GM12878 (cell line): ENCODE data around the gene KIF6. TPM values are rescaled to one million over a fixed set of nuclear protein-coding genes. Genes with fewer than 3 reads are reported as not detected.

ENCODE experiments used
- ATAC-seq: fragments of 200-7000 bp; cut with Tn5 transposase; 3 replicates; pipeline ENCODE4 v1.9.1; 2020; ENCODE audit warnings: mild to moderate bottlenecking, moderate library complexity
- BruUV-seq: library from RNA; stranded (reverse); fragments of 400-500 nt; replicated peaks from 2 replicates; lab custom pipeline; 2021; lab: Mats Ljungman, UMichigan
- CTCF ChIA-PET: fragments of 300-600 bp; sonication (Branson Sonifier 250); formaldehyde crosslinking; extraction: SDS; loops from one replicate; lab custom pipeline; 2021; ENCODE audit warnings: inconsistent platforms; lab: Yijun Ruan, JAX
- POLR2A ChIA-PET: fragments of 350-600 bp; formaldehyde crosslinking; extraction: SDS; loops from one replicate; lab custom pipeline; 2021; ENCODE audit warnings: inconsistent platforms; lab: Charles Lee
- RAD21 ChIA-PET: fragments of 300-600 bp; sonication (Branson Sonifier 250); formaldehyde crosslinking; loops from one replicate; lab custom pipeline; 2023; ENCODE audit warnings: antibody characterized with exemption; ENCODE audit not compliant: unreplicated experiment; lab: Charles Lee
- SMC1A ChIA-PET: fragments of 300-600 bp; sonication (Branson Sonifier 250); formaldehyde crosslinking; loops from one replicate; lab custom pipeline; 2023; ENCODE audit not compliant: unreplicated experiment, uncharacterized antibody; lab: Charles Lee
- DNase-seq: peaks from one replicate; pipeline ENCODE4 v3.0.0-alpha.2; 2011; ENCODE audit warnings: low read depth, low spot score
- FAIRE-seq: peaks from 3 replicates; lab custom pipeline; 2011; peaks lifted over from hg19 to GRCh38; lab: Jason Lieb, UNC
- H2AFZ ChIP-seq: 2 replicates; pipeline ENCODE4 v1.6.0; 2011; ENCODE audit warnings: low read depth, low read length, control low read depth; ENCODE audit not compliant: control insufficient read depth
- H3K27ac ChIP-seq: 2 replicates; pipeline ENCODE4 v1.5.1; 2011; ENCODE audit warnings: control low read depth; ENCODE audit not compliant: control insufficient read depth, insufficient read depth
- H3K27me3 ChIP-seq, 2 experiments: replicated peaks in 1 of 2; 2 replicates each; pipeline versions ENCODE4 v1.6.0 to v1.6.1; 2011; ENCODE audit warnings: low read length in 1 of 2; ENCODE audit not compliant: control insufficient read depth in 2 of 2, insufficient read depth in 2 of 2
- H3K36me3 ChIP-seq, 2 experiments: 2 replicates each; pipeline ENCODE4 v1.5.1; 2011; ENCODE audit warnings: low read length in 1 of 2; ENCODE audit not compliant: control insufficient read depth in 2 of 2, insufficient read depth in 2 of 2
- H3K4me1 ChIP-seq: 2 replicates; pipeline ENCODE4 v1.6.1; 2011; ENCODE audit warnings: mild to moderate bottlenecking, low read length, moderate library complexity, mixed read lengths; ENCODE audit not compliant: control insufficient read depth, insufficient read depth
- H3K4me2 ChIP-seq: 2 replicates; pipeline ENCODE4 v1.6.0; 2011; ENCODE audit warnings: control low read depth; ENCODE audit not compliant: control insufficient read depth, insufficient read depth
- H3K4me3 ChIP-seq: fragments of 200-600 bp; sonication (generic); 2 replicates; pipeline ENCODE4 v1.5.1; 2016
- H3K79me2 ChIP-seq: 2 replicates; pipeline ENCODE4 v1.6.0; 2011; ENCODE audit warnings: low read length; ENCODE audit not compliant: control insufficient read depth, insufficient read depth
- H3K9ac ChIP-seq: 2 replicates; pipeline ENCODE4 v1.8.0; 2011; ENCODE audit warnings: low read length, control low read depth, mixed read lengths; ENCODE audit not compliant: control insufficient read depth, insufficient read depth
- H3K9me3 ChIP-seq: replicated peaks from 3 replicates; pipeline ENCODE4 v1.5.1; 2011; ENCODE audit warnings: mild to moderate bottlenecking, low read length; ENCODE audit not compliant: control insufficient read depth, insufficient read depth
- H4K20me1 ChIP-seq: 2 replicates; pipeline ENCODE4 v1.6.0; 2011; ENCODE audit not compliant: control insufficient read depth, insufficient read depth
- PRDM15 ChIP-seq: fragments of 450-650 bp; formaldehyde crosslinking; IDR thresholded peaks from 2 replicates; pipeline ENCODE4 v1.4.0; 2020; ENCODE audit warnings: mild to moderate bottlenecking, moderate library complexity
- SMAD1 ChIP-seq: fragments of 450-650 bp; IDR thresholded peaks from 2 replicates; pipeline ENCODE4 v1.6.1; 2018; ENCODE audit warnings: mild to moderate bottlenecking, low read depth; ENCODE audit not compliant: partially characterized antibody
- WGBS: methylation state at CpG from one replicate; pipeline ENCODE4 v1.1.6; 2016; ENCODE audit warnings: low lambda C conversion rate; ENCODE audit not compliant: insufficient replicate concordance, insufficient coverage; ENCODE audit errors: missing lambda C conversion rate; 5-methylcytosine and 5-hydroxymethylcytosine counted together
- in situ Hi-C: fragments of 300-500 bp; cut with MboI; formaldehyde crosslinking; loops from 9 replicates; pipeline ENCODE4 v1.14.3; 2018; ENCODE audit warnings: mixed read lengths
- intact Hi-C: fragments of 100-400 bp; cut with micrococcal nuclease; formaldehyde crosslinking; loops from one replicate; pipeline ENCODE4 v1.14.2; 2022; ENCODE audit not compliant: unreplicated experiment
- polyA plus RNA-seq, 11 experiments: library from polyadenylated mRNA; depleted of rRNA in 4 of 11; unstranded in 6 of 11; stranded (reverse) in 5 of 11; fragments of >200 nt; fragmentation: Nextera tagmentation in 4 of 11; fragmentation: Illumina TruSeq in 1 of 11; extraction: Ambion mirVana in 4 of 11; extraction: Trizol in 1 of 11; gene quantifications; 1 replicate in 1 of 11; 2 replicates in 10 of 11; pipeline versions ENCODE4 v1.2.1 to v1.2.3, GENCODE V29; 2011 to 2016; ENCODE audit warnings: inconsistent platforms in 2 of 11, missing spikeins in 2 of 11, low read depth in 1 of 11
- total RNA-seq, 4 experiments: library from RNA; depleted of rRNA in 3 of 4; stranded (reverse); fragments of >200 nt in 3 of 4; fragmentation: Illumina TruSeq in 1 of 4; extraction: Trizol in 1 of 4; gene quantifications; 2 replicates each; pipeline versions ENCODE4 v1.2.1 to v1.2.3, GENCODE V29; 2013 to 2021

Gene KIF6
- total and polyA plus RNA-seq, 10 of the 15 experiments (the other 5 are each of a cell fraction or from before 2014, with no cell fraction given): 0.09 to 1.0 (median 0.28) TPM

GRCh38 chr6:39565956-39566355, 159.3 kb downstream of the KIF6 start:
- H2AFZ ChIP-seq: no peak overlapping the region
- 0 out of 2 replicates have a peak, but pooled peaks cover 2% of the 10 kb centered on the region for H4K20me1 ChIP-seq
- intact Hi-C loops: no loop called here
- POLR2A ChIA-PET: no interaction called here
- H3K27me3 ChIP-seq: no peaks in the 10 kb centered on the region
- SMC1A ChIA-PET: interaction anchor here (1.2 to 1.7 kb wide), 2 partner anchors 17 to 23 kb away, joined by 3 read pairs; no protein-coding TSS in a partner anchor
- H3K4me1 ChIP-seq: no peaks in the 10 kb centered on the region
- RAD21 ChIA-PET: no interaction called here
- H3K9me3 ChIP-seq: no peaks in the 10 kb centered on the region
- no peak overlapping the region for H3K9ac ChIP-seq
- BruUV-seq: no TSS peak
- no peaks in the 10 kb centered on the region for H3K79me2 ChIP-seq
- no peak for TF ChIP-seq PRDM15 (CRISPR knock-in tag)
- no peak for TF ChIP-seq SMAD1
- TF ChIP-seq, all 136 proteins: peak for 0
- ATAC-seq (peak; percentile 64), FAIRE-seq (no peak), DNase-seq (no peak)
- 42% methylated on average over 1 of the region's 1 CpG for WGBS
- in situ Hi-C loops: no loop called here
- no peak overlapping the region for H3K4me3 ChIP-seq
- no peak overlapping the region for H3K27ac ChIP-seq
- CTCF ChIA-PET: interaction anchor here (1.6 kb wide), 1 partner anchor 18 kb away, joined by 6 read pairs; no protein-coding TSS in a partner anchor
- no peak overlapping the region for H3K4me2 ChIP-seq
- no peaks in the 10 kb centered on the region for H3K36me3 ChIP-seq
